Tongue (tissue), 2 donors: ENCODE data around the gene HSPA12A. TPM values are rescaled to one million over a fixed set of nuclear protein-coding genes. Genes with fewer than 3 reads are reported as not detected.

Experiments
- DNase-seq: peaks from one replicate; pipeline ENCODE4 v3.0.0-alpha.2; 2015
- total RNA-seq: library from RNA; depleted of rRNA; stranded (reverse); fragments of >200 nt; gene quantifications from one replicate; pipeline ENCODE4 v1.2.3, GENCODE V29; 2014

Gene HSPA12A
- total RNA-seq, 1 donor from 2014 or later: 9.3 TPM

- no peak for DNase-seq
Measured at GRCh38 chr10:116667484-116667883, 74.9 kb downstream of the HSPA12A start.

DNA sequence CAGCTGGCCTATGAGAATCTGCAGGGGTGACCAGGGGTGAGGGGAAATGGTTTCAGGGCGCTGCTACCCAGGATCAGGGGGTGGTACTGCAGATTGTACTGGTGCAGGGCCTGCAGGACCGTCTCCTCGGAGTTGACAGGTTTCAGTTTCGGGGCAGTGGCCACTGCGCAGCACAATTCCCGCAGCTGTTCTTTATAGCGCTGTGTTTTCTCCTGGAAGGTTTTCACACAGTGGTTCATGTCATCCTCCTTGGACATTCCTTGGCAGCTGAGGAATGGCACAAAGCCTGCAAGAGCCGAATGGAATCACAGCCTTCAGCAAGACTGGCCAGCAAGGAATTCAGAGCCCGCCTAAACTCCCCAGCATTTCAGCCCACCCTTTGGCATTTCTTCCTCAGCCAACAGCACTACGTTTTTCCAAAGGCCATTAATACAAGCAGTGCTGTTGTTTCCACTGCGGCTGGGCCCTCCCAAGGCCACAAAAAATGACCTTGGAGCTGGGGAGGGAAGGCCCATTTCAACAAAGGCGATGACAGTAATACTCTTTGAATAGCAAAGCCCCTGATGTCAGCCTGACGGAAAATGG lies 76.7 kb downstream of the HSPA12A start:
- DNase-seq: peak; percentile 88

- no peak for DNase-seq
Measured at GRCh38 chr10:116664631-116665030, 77.7 kb downstream of the HSPA12A start.

GRCh38 chr10:116663342-116663741 lies 79.0 kb downstream of the HSPA12A start:
- DNase-seq: no peak

DNA sequence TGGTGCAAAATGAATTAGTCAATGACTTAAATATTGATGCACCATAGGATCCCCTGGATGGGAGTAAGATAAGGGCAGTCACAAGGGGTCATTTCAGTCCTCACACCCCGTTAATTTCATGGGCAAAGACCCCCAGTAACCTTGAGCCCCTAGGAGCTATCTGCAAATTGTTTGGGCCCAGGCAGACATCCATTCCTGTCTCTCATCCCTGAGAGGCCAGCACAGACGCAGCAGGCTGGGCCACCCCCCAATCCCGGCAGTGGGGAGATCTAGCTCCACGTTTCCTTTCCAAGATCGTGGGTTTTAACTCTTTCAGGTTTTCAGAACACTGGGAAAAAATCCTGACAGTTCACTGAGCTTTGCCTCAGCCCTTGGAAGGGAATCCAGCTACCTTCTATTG lies 81.5 kb downstream of the HSPA12A start:
- no peak for DNase-seq

- DNase-seq: no peak
Measured at GRCh38 chr10:116659049-116659670, 83.2 kb downstream of the HSPA12A start.

- DNase-seq: no peak
Measured at GRCh38 chr10:116657863-116658551, 84.4 kb downstream of the HSPA12A start.

DNA sequence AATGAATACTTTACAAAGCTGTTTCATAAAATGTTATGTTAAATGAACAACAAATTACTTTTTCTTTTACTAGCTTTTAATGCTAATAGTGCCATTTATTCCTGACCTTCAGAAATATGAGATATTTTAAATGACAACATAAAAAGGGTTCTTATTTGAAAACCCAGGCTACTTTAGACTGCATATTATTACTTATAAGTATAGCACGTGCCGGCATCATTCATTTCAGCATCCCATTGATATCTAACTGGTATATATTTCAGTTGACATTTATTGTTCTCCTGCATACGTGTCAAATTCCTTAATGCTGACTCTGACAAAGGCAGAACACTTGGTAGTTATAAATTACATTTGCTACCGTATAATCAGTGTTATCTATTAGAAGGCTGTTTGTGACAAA lies 86.3 kb downstream of the HSPA12A start:
- no peak for DNase-seq

- DNase-seq: no peak
Measured at GRCh38 chr10:116655568-116655967, 86.8 kb downstream of the HSPA12A start.

DNA sequence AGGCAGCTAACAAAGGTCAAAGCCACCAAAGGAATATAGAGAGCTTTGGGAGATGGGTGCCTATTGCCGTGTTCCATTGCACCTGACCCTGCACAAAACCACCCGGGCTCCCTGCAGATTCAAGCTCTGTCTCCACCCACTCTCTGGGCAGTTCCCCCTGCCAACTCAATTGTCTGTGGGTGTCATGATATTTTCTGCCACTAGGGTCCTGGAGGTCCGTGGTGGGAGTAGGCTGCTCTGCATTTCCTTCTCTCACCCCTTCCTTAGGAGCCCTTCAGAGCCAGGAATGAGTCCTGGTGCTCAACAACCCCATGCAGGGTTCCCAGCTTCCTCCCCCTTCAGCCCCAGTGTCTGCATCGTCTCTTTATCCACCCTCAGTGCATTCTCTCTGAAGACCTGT lies 87.5 kb downstream of the HSPA12A start:
- no peak for DNase-seq

DNA sequence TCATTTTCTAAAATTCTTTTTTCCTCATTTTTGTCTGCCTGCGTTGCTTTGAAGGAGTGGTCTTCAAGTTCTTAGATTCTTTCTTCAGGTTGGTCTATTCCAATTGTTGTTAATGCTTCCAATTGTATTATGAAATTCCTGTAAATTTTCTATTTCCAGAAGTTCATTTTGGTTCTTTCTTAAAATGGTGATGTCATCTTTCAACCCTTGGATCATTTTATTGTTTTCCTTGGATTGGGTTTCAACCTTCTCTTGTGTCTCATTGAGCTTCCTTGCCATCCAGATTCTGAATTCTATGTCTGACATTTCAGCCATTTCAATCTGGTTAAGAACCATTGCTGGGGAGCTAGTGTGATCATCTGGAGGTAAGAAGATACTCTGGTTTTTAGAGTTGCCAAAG lies 88.5 kb downstream of the HSPA12A start:
- DNase-seq: no peak

DNA sequence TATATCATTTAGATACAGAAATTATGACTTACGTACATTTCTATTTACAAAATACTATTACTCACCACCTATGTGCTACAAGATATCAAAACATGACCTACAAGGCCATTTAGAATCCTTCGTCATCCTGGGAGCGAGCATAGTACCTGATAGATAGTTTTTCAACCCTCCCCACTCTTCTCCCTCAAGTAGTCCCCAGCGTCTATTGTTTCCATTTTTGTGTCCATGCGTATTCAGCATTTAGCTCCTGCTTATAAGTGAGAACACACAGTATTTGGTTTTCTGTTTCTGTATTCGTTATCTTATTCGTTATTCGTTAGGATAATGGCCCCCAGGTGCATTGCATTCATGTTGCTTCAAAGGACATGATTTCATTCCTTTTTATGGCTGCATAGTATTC lies 93.5 kb downstream of the HSPA12A start:
- DNase-seq: no peak

DNA sequence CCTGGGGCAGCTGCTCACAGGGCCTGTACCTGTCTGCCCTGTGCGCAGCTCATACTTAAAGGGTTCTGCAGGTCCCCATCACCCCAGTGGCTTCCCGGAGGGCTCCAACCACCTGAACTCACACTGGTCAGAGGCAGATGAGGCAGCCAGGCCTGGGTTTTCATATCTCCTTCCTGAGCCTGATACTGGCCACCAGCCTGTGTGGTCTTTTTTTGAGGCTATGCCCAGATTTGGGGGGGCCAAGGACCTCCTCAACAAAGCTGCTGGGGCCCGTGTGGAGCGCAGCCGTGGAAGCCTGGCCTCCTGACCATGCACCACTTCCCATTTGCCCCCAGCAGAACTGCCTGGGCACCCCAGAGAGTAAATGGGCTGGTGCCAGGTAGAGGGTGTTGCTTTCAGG lies 95.9 kb downstream of the HSPA12A start:
- no peak for DNase-seq

DNA sequence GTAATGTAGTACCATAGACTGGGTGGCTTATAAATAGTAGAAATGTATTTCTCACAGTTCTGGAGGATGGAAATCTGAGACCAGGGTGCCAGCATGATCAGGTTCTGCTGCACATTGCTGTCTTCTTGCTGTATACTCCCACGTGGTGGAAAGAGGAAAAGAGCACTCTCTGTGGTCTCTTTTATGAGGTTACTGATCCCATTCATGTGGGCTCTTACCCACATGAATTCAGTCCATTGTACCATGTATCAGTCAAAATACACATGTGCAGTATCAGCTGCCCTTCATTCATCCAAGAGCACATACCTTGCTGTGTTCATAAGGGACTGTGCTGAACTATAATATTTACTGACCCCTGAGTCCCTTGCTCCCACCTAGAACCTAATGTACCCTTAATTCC lies 104.5 kb downstream of the HSPA12A start:
- no peak for DNase-seq

GRCh38 chr10:116636976-116637375 lies 105.4 kb downstream of the HSPA12A start:
- no peak for DNase-seq

GRCh38 chr10:116636385-116636784 lies 106.0 kb downstream of the HSPA12A start:
- no peak for DNase-seq

DNA sequence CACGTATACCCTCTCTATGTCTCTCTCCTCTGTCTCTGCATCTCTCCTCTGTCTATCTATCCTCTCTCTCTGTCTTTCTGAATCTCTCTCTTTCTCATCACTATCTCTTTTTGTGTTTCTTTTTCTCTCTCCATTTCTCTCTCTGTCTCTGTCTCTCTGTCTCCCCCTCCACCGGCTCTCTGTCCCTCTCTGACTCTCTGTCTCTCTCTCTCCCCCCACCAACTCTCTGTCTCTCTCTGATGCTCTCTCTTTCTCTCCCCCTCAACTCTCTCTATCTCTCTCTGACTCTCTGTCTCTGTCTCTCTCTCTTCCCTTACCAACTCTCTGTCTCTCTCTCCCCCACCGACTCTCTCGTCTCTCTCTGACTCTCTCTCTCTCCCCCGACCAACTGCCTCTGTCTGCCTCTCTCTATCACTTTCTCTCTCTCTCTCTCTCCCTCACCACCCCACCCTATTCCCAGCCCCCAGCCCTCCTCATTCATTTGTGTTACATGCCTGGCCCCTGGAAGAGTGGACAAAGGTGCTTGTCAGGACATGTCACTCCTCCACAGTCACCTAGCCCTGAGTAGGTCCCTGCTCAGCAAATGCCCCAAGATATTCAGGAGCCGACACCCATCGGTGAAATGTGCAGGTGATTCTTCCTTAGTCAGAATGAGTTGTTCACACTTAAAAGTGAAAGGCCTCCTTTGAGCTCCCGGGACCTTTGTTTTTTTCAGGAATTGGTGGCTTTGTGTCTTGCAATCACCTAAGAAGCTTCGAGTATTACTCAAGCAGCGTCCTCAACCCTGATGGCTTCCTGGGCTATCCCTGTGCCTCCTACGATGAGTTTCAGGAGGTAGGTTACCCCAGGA lies 108.0 kb downstream of the HSPA12A start:
- no peak for DNase-seq

DNA sequence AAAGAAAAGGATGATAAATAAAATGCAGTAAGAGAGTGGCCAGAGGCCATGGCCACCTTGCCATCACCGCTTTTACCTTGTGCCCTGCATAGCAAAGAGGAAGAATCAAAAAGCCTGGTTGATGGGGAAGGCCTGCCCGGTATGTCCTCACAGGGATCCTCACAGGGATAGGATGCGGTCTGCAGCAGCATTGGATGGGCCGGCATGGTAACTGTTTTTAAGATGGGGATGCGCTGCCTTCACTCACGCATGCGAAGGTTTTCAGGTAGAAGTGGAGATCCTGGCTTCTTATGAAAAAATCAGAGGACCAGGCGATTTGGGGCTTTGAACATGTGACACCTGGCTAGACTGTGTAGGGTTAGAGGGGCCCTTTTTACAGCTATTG lies 109.2 kb downstream of the HSPA12A start:
- no peak for DNase-seq

DNA sequence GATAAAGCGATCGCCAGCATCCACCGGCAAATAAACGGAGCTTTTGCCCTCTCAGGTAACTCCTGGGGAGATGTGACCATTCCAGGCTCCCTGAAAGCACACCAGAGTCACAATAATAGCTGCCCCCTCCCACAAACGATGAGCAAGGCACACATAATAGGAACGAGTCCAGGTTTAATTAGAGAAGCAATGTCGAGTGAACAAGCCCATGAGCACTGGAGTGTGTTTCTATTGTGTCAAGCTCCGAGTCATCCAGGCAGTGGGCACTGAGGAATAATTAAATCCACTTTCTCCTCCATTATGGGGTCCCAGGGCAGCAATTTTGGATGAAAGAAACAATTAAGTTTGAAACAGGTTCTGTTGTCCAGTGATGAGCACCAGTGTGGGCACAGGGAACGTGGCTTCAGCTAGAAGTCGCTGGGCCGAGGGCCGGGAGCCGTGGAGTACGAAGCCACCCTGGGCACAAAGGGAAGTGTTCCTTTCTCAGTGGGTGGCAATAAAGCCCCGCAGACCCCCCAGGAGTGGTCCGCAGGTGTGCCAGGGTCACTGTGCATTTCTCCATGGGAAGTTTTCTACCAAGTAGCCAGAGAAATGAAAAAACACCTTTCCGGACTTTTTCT lies 109.7 kb downstream of the HSPA12A start:
- DNase-seq: no peak

DNA sequence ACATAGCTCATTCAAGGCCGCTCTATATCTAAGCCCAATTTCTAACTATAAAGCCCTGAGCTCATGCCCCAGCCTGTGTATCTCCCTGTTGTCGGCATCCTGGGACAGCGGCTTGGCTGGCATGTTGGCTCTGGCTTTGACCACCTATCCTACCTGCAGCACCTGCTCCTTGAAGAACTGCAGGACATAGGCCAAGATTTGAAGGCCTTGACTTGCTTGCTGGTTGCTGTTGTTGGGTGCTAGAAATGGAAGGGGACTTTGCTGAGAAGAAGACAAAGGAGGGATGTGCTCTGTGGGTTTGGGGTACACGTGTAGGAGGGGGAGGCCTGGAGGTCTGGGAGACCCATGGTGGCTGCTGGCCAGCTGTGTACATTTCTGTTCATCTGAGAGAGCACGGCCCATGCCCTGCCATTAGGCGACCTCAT lies 110.5 kb downstream of the HSPA12A start:
- no peak for DNase-seq

DNA sequence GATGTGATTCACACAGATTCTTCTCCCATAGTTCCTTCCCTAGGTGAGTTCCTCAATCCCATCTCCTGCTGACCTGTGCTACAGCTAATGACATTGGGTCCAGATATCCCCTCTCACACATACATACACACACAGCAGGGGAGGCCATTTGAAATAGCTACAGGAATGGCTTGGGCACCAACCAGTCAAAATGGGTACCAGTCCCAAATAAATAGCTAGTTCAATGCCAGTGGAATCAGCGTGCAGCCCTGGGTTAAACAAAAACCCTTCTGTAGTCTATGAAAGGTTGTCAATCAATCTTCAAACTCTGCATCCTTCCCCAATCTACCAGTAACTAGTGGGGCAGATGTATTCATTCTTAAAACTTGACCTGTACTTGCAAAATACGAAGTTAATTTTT lies 112.3 kb downstream of the HSPA12A start:
- DNase-seq: no peak

GRCh38 chr10:116629340-116629739 lies 113.0 kb downstream of the HSPA12A start:
- no peak for DNase-seq
